HepG2 (cell line): ENCODE results near the gene NUP153. TPM values are rescaled to one million over a fixed set of nuclear protein-coding genes. Genes with fewer than 3 reads are reported as not detected.

ENCODE experiments used
- ATF1 ChIP-seq: IDR thresholded peaks from 2 replicates; pipeline ENCODE4 v1.6.1; 2016; ENCODE audit warnings: mild to moderate bottlenecking, control low read depth
- BCL3 ChIP-seq: sonication (generic); formaldehyde crosslinking; IDR thresholded peaks from 2 replicates; pipeline ENCODE4 v1.5.1; 2020; ENCODE audit warnings: mild to moderate bottlenecking, missing genetic modification reagents, moderate library complexity
- BCLAF1 ChIP-seq: fragments of 450-650 bp; IDR thresholded peaks from 2 replicates; pipeline ENCODE4 v1.6.1; 2017; ENCODE audit warnings: mild to moderate bottlenecking
- CHD4 ChIP-seq: fragments of 200-600 bp; sonication (generic); IDR thresholded peaks from 2 replicates; pipeline ENCODE4 v1.7.0; 2017; ENCODE audit warnings: mild to moderate bottlenecking, low read length, borderline replicate concordance
- CREM ChIP-seq, 2 experiments: sonication (generic) in 1 of 2; formaldehyde crosslinking in 1 of 2; IDR thresholded peaks; 2 replicates each; pipeline versions ENCODE4 v1.4.0 to v1.6.1; 2016 to 2020; ENCODE audit warnings: antibody characterized with exemption in 1 of 2, mild to moderate bottlenecking in 1 of 2, missing genetic modification reagents in 1 of 2
- FUBP1 ChIP-seq: sonication (generic); formaldehyde crosslinking; IDR thresholded peaks from 2 replicates; pipeline ENCODE4 v1.5.1; 2020; ENCODE audit warnings: missing genetic modification reagents, mild to moderate bottlenecking, borderline replicate concordance
- GATA4 ChIP-seq: sonication (generic); IDR thresholded peaks from 2 replicates; pipeline ENCODE4 v1.6.1; 2016; ENCODE audit warnings: antibody characterized with exemption, low read depth, borderline replicate concordance
- HES4 ChIP-seq: sonication (generic); formaldehyde crosslinking; IDR thresholded peaks from 2 replicates; pipeline ENCODE4 v1.9.0; 2021; ENCODE audit warnings: mild to moderate bottlenecking, missing genetic modification reagents, borderline replicate concordance
- HOXA5 ChIP-seq: sonication (generic); formaldehyde crosslinking; IDR thresholded peaks from 2 replicates; pipeline ENCODE4 v1.4.0; 2020; ENCODE audit warnings: missing genetic modification reagents
- MAZ ChIP-seq, 2 experiments: sonication (generic) in 1 of 2; formaldehyde crosslinking in 1 of 2; IDR thresholded peaks; 2 replicates each; pipeline versions ENCODE4 v1.5.0 to v1.6.1; 2012 to 2020; ENCODE audit warnings: low read depth in 2 of 2, mild to moderate bottlenecking in 2 of 2, borderline replicate concordance in 1 of 2, improper control_type of control experiment in 1 of 2, low read length in 1 of 2, missing genetic modification reagents in 1 of 2, moderate library complexity in 1 of 2
- MTA3 ChIP-seq: sonication (generic); formaldehyde crosslinking; IDR thresholded peaks from 2 replicates; pipeline ENCODE4 v1.4.0; 2020; ENCODE audit warnings: missing genetic modification reagents
- PAF1 ChIP-seq: IDR thresholded peaks from 2 replicates; pipeline ENCODE4 v1.6.1; 2016; ENCODE audit warnings: missing genetic modification reagents, missing compliant biosample characterization
- RFXAP ChIP-seq: sonication (generic); formaldehyde crosslinking; IDR thresholded peaks from 2 replicates; pipeline ENCODE4 v1.4.0; 2020; ENCODE audit warnings: missing genetic modification reagents, borderline replicate concordance
- SIN3B ChIP-seq: fragments of 150-350 bp; IDR thresholded peaks from 2 replicates; pipeline ENCODE4 v1.6.1; 2014; ENCODE audit warnings: low read length
- SRF ChIP-seq: IDR thresholded peaks from 2 replicates; pipeline ENCODE4 v1.6.1; 2011; ENCODE audit warnings: mild to moderate bottlenecking, low read depth, low read length, moderate library complexity
- ZMYM4 ChIP-seq: sonication (generic); formaldehyde crosslinking; IDR thresholded peaks from 2 replicates; pipeline ENCODE4 v1.8.1; 2023; ENCODE audit warnings: mild to moderate bottlenecking, missing genetic modification reagents
- ZNF136 ChIP-seq: sonication (generic); formaldehyde crosslinking; IDR thresholded peaks from 2 replicates; pipeline ENCODE4 v1.8.1; 2022; ENCODE audit warnings: low read depth, mild to moderate bottlenecking, moderate library complexity, missing genetic modification reagents
- ZNF180 ChIP-seq: sonication (generic); formaldehyde crosslinking; IDR thresholded peaks from 2 replicates; pipeline ENCODE4 v1.4.0; 2020; ENCODE audit warnings: low read depth, missing genetic modification reagents, borderline replicate concordance
- ZNF263 ChIP-seq: sonication (generic); formaldehyde crosslinking; IDR thresholded peaks from 2 replicates; pipeline ENCODE4 v1.4.0; 2020; ENCODE audit warnings: missing genetic modification reagents
- ZNF350 ChIP-seq: sonication (generic); formaldehyde crosslinking; IDR thresholded peaks from 2 replicates; pipeline ENCODE4 v1.4.0; 2020; ENCODE audit warnings: mild to moderate bottlenecking, low read depth, missing genetic modification reagents, borderline replicate concordance
- ZNF562 ChIP-seq: sonication (generic); formaldehyde crosslinking; IDR thresholded peaks from 2 replicates; pipeline ENCODE4 v1.8.0; 2022; ENCODE audit warnings: missing genetic modification reagents, borderline replicate concordance
- ZNF577 ChIP-seq: sonication (generic); formaldehyde crosslinking; IDR thresholded peaks from 2 replicates; pipeline ENCODE4 v1.4.0; 2020; ENCODE audit warnings: mild to moderate bottlenecking, low read depth, missing genetic modification reagents, borderline replicate concordance
- ZSCAN25 ChIP-seq: sonication (generic); formaldehyde crosslinking; IDR thresholded peaks from 2 replicates; pipeline ENCODE4 v1.8.0; 2022; ENCODE audit warnings: mild to moderate bottlenecking, missing genetic modification reagents
- ZSCAN9 ChIP-seq: IDR thresholded peaks from 2 replicates; pipeline ENCODE4 v1.6.1; 2016; ENCODE audit warnings: borderline replicate concordance
- polyA plus RNA-seq, 8 experiments: library from polyadenylated mRNA; depleted of rRNA in 3 of 8; stranded (reverse) in 7 of 8; unstranded in 1 of 8; fragments of >200 nt; fragmentation: Illumina TruSeq in 4 of 8; extraction: Trizol in 4 of 8; gene quantifications; 2 replicates each; pipeline versions ENCODE4 v1.2.1 to v1.2.3, GENCODE V29; 2011 to 2016; ENCODE audit warnings: low read depth in 4 of 8, missing spikeins in 1 of 8, mixed read lengths in 1 of 8; ENCODE audit not compliant: insufficient read depth in 1 of 8
- total RNA-seq, 5 experiments: library from RNA; depleted of rRNA; stranded (reverse); fragments of >200 nt; fragmentation: Illumina TruSeq; extraction: Trizol; gene quantifications; 2 replicates each; pipeline ENCODE4 v1.2.3, GENCODE V29; 2016; ENCODE audit warnings: low read depth in 1 of 5

NUP153 gene
- total and polyA plus RNA-seq, 2 of the 13 experiments (the other 11 are each of a cell fraction or from before 2014, with no cell fraction given), result 29.8 to 55.2 TPM

DNA sequence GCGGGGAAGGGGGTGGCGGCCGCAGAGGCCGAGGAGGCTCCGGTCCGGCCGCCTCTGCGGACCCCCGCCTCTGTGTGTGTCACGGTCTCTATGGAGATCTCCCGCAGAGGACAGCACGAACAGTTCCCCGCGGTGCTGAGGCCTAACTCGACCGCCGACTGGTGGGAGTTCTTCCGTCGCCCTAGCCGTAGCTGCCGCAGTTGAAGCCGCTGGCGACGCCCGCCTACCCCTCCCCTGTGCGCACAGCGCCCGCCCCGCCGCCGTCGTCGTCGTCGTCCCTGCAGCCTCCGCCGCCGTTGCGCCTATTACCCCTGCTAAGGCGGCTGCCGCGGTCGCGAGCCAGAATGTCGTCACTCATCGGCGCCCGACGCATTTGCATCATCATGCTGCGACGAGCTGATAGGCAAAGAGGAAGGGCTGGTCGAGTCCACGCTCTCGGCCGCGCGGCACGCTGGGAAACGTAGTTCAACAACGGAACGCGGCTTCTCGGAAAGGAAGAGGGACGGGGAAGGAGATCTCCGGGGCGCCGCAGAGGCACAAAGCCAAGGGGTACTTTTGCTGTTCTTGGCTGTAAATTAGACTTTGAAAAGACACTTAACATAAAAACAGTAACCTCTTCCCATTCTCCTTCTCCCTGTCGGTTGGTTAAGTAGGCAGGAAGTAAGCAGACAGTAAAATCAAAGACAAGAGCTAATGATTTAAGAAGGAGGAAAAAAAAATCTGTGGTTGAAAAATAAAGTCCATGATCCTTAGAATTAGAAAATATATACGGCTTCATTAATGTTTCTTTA is at the start of gene NUP153 (continued):
- TF ChIP-seq ZNF263 (CRISPR knock-in tag) (peak; percentile 75), ZNF577 (CRISPR knock-in tag) (no peak), FUBP1 (CRISPR knock-in tag) (no peak), HOXA5 (CRISPR knock-in tag) (peak; percentile 86), ZSCAN9 (peak; percentile 98), PAF1 (no peak), ZMYM4 (peak; percentile 99), ZNF180 (peak; percentile 89; the same call in 1 of the 2 replicates), ATF1 (peak; percentile 100), BCL3 (no peak; the same call in none of the 2 replicates), BCLAF1 (no peak), MTA3 (CRISPR knock-in tag) (no peak), ZNF350 (CRISPR knock-in tag) (peak; percentile 82), MAZ (IDR thresholded peaks at IDR 0.05; ENCODE audit: borderline replicate concordance, low read depth, low read length) (peak; percentile 55), MAZ (CRISPR knock-in tag; IDR thresholded peaks at IDR 0.05; ENCODE audit: low read depth) (peak; percentile 92), GATA4 (no peak; the same call in 1 of the 2 replicates), SRF (peak; percentile 91), HES4 (peak; percentile 77; the same call in 1 of the 2 replicates), CREM (IDR thresholded peaks at IDR 0.05) (peak; percentile 100), CREM (CRISPR knock-in tag; IDR thresholded peaks at IDR 0.05) (peak; percentile 100), ZNF562 (CRISPR knock-in tag) (no peak), RFXAP (CRISPR knock-in tag) (peak; percentile 96), CHD4 (0 out of 2 replicates have a peak, but pooled peaks have one; percentile 78), SIN3B (peak; percentile 84), ZSCAN25 (peak; percentile 97), ZNF136 (CRISPR knock-in tag) (peak; percentile 84)
